ENCODE measurements around the gene MXRA7. TPM values are rescaled to one million over a fixed set of nuclear protein-coding genes. Genes with fewer than 3 reads are reported as not detected.
"Not testable (repeated sequence)": the region's sequence is repeated elsewhere in the genome, so short reads cannot be mapped to it uniquely, and the experiment has no call there.

MXRA7 gene
- total RNA-seq, 1 experiment from 2014 or later = 247 TPM

GRCh38 chr17:76739568-76740115 lies 28.9 kb upstream of the MXRA7 start:
- H3K9me3 ChIP-seq (replicated peaks); H3K27ac ChIP-seq; DNase-seq; H3K4me3 ChIP-seq; H3K27me3 ChIP-seq: not testable (repeated sequence)
- Histone ChIP-seq H3K36me3 (peaks cover 36% of the 10 kb centered on the region), H3K4me1 (peaks cover 11% of the 10 kb centered on the region)

- Histone ChIP-seq H3K36me3 (peaks cover 38% of the 10 kb centered on the region), H3K9me3 (replicated peaks) (no peaks in the 10 kb centered on the region), H3K4me1 (peaks cover 17% of the 10 kb centered on the region), H3K4me3 (peak overlapping the region; percentile 98), H3K27me3 (no peaks in the 10 kb centered on the region), H3K27ac (peak overlapping the region; percentile 100)
- peak in 1 of 2 experiments; percentile 51 for DNase-seq
Observed at GRCh38 chr17:76738468-76738850, 27.7 kb upstream of the MXRA7 start.

- Histone ChIP-seq H3K9me3 (replicated peaks) (no peaks in the 10 kb centered on the region), H3K36me3 (peaks cover 40% of the 10 kb centered on the region), H3K4me1 (peaks cover 17% of the 10 kb centered on the region), H3K4me3 (peak within 1 kb of the TSS; percentile 98), H3K27me3 (no peaks in the 10 kb centered on the region), H3K27ac (peak within 1 kb of the TSS; percentile 100)
- peak; percentile 97 to 98 for DNase-seq
Observed at GRCh38 chr17:76737676-76738467, 27.1 kb upstream of the MXRA7 start, which contains the start of gene MFSD11. Gene MFSD11 (plus strand): TSS chr17:76738119. CDS start chr17:76738353, 234 bp downstream.

GRCh38 chr17:76737082-76737675 lies 26.4 kb upstream of the MXRA7 start, which contains the start of gene SRSF2:
Gene SRSF2 (minus strand): TSS chr17:76737331. CDS start chr17:76737160, 171 bp downstream.
- no peaks in the 10 kb centered on the region for H3K9me3 ChIP-seq (replicated peaks)
- peaks cover 46% of the 10 kb centered on the region for H3K36me3 ChIP-seq
- no peaks in the 10 kb centered on the region for H3K27me3 ChIP-seq
- H3K27ac ChIP-seq = peak within 1 kb of the TSS; percentile 100
- peak within 1 kb of the TSS; percentile 98 for H3K4me3 ChIP-seq
- peaks cover 17% of the 10 kb centered on the region for H3K4me1 ChIP-seq
- peak; percentile 100 for DNase-seq

GRCh38 chr17:76736349-76737081 lies 25.8 kb upstream of the MXRA7 start:
- peak overlapping the region; percentile 100 for H3K27ac ChIP-seq
- H3K4me3 ChIP-seq = peak overlapping the region; percentile 98
- H3K27me3 ChIP-seq = no peaks in the 10 kb centered on the region
- peaks cover 52% of the 10 kb centered on the region for H3K36me3 ChIP-seq
- DNase-seq = peak; percentile 62 to 64
- H3K4me1 ChIP-seq = peaks cover 17% of the 10 kb centered on the region
- H3K9me3 ChIP-seq (replicated peaks) = no peaks in the 10 kb centered on the region

GRCh38 chr17:76735586-76736348 lies 25.0 kb upstream of the MXRA7 start:
- Histone ChIP-seq H3K4me3 (peak overlapping the region; percentile 98), H3K27me3 (no peaks in the 10 kb centered on the region), H3K36me3 (peaks cover 56% of the 10 kb centered on the region), H3K4me1 (peaks cover 17% of the 10 kb centered on the region), H3K9me3 (replicated peaks) (no peaks in the 10 kb centered on the region), H3K27ac (peak overlapping the region; percentile 100)
- peak in 1 of 2 experiments; percentile 29 for DNase-seq

GRCh38 chr17:76735006-76735405 lies 24.2 kb upstream of the MXRA7 start:
- Histone ChIP-seq H3K27ac (no peak overlapping the region), H3K27me3 (no peaks in the 10 kb centered on the region), H3K4me1 (peaks cover 12% of the 10 kb centered on the region), H3K4me3 (peak overlapping the region; percentile 98), H3K9me3 (replicated peaks) (no peaks in the 10 kb centered on the region), H3K36me3 (peaks cover 59% of the 10 kb centered on the region)
- DNase-seq = peak in 1 of 2 experiments; percentile 44

GRCh38 chr17:76734080-76734840 lies 23.5 kb upstream of the MXRA7 start:
- peak overlapping the region; percentile 98 for H3K4me3 ChIP-seq
- no peaks in the 10 kb centered on the region for H3K27me3 ChIP-seq
- peaks cover 12% of the 10 kb centered on the region for H3K4me1 ChIP-seq
- no peaks in the 10 kb centered on the region for H3K9me3 ChIP-seq (replicated peaks)
- H3K36me3 ChIP-seq = peaks cover 59% of the 10 kb centered on the region
- DNase-seq = peak in 1 of 2 experiments; percentile 24
- no peak overlapping the region for H3K27ac ChIP-seq

GRCh38 chr17:76733618-76733957 lies 22.8 kb upstream of the MXRA7 start:
- Histone ChIP-seq H3K36me3 (peaks cover 59% of the 10 kb centered on the region), H3K4me3 (peak overlapping the region; percentile 98), H3K9me3 (replicated peaks) (no peaks in the 10 kb centered on the region), H3K27me3 (no peaks in the 10 kb centered on the region), H3K27ac (no peak overlapping the region), H3K4me1 (peaks cover 10% of the 10 kb centered on the region)
- no peak for DNase-seq

- H3K27me3 ChIP-seq = no peaks in the 10 kb centered on the region
- peaks cover 10% of the 10 kb centered on the region for H3K4me1 ChIP-seq
- no peak overlapping the region; the same call in 1 of the 2 replicates for H3K4me3 ChIP-seq
- peak in 1 of 2 experiments; percentile 39 for DNase-seq
- H3K9me3 ChIP-seq (replicated peaks) = no peaks in the 10 kb centered on the region
- peaks cover 59% of the 10 kb centered on the region for H3K36me3 ChIP-seq
- H3K27ac ChIP-seq = no peak overlapping the region
Observed at GRCh38 chr17:76732734-76733617, 22.2 kb upstream of the MXRA7 start.

GRCh38 chr17:76731800-76732733 lies 21.3 kb upstream of the MXRA7 start:
- not testable (repeated sequence) for H3K4me3 ChIP-seq; H3K27ac ChIP-seq; H3K4me1 ChIP-seq; H3K27me3 ChIP-seq; H3K9me3 ChIP-seq (replicated peaks)
- peaks cover 59% of the 10 kb centered on the region for H3K36me3 ChIP-seq
- DNase-seq = peak in 1 of 2 experiments; percentile 33
